Aorta (tissue), 5 donors: ENCODE data around the gene CTXN1. TPM values are rescaled to one million over a fixed set of nuclear protein-coding genes. Genes with fewer than 3 reads are reported as not detected.
A peak's percentile ranks its signal among the peaks of the same experiment; 100 is the strongest.

Source experiments
- ATAC-seq: fragments of 200-7000 bp; cut with Tn5 transposase; one replicate; pipeline ENCODE4 v1.9.1; 2022; ENCODE audit warnings: moderate library complexity; ENCODE audit not compliant: low FRiP score
- DNase-seq, 2 donors: peaks; one replicate each; pipeline ENCODE4 v3.0.0-alpha.2; 2020
- H3K27ac ChIP-seq, 2 donors: one replicate each; pipeline ENCODE4 v1.5.1; 2013; ENCODE audit warnings: low read length in 2 of 2, mild to moderate bottlenecking in 2 of 2, moderate library complexity in 2 of 2, control low read depth in 1 of 2, inconsistent platforms in 1 of 2, low read depth in 1 of 2
- H3K27me3 ChIP-seq, 2 donors: one replicate each; pipeline ENCODE4 v1.6.1; 2013; ENCODE audit warnings: control low read depth in 1 of 2, low read length in 1 of 2, mild to moderate bottlenecking in 1 of 2, moderate library complexity in 1 of 2; ENCODE audit not compliant: insufficient read depth in 2 of 2, control insufficient read depth in 1 of 2
- H3K36me3 ChIP-seq, 2 donors: one replicate each; pipeline ENCODE4 v1.6.1; 2013; ENCODE audit warnings: control low read depth in 1 of 2, low read length in 1 of 2, mild to moderate bottlenecking in 1 of 2; ENCODE audit not compliant: insufficient read depth in 2 of 2, control insufficient read depth in 1 of 2
- H3K4me1 ChIP-seq, 2 donors: one replicate each; pipeline ENCODE4 v1.6.1; 2013; ENCODE audit warnings: low read length in 2 of 2, control low read depth in 1 of 2, mild to moderate bottlenecking in 1 of 2, moderate library complexity in 1 of 2; ENCODE audit not compliant: insufficient read depth in 2 of 2, control insufficient read depth in 1 of 2
- H3K4me3 ChIP-seq, 2 donors: one replicate each; pipeline ENCODE4 v1.5.1; 2013; ENCODE audit warnings: low read length in 2 of 2, control low read depth in 1 of 2, mild to moderate bottlenecking in 1 of 2
- H3K9me3 ChIP-seq: one replicate; pipeline ENCODE4 v1.6.1; 2013; ENCODE audit warnings: mild to moderate bottlenecking, low read length; ENCODE audit not compliant: control insufficient read depth
- WGBS, 2 donors: extraction: QIAGEN DNeasy Blood & Tissue Kit; methylation state at CpG; one replicate each; pipeline ENCODE4 v1.1.7; 2013; 5-methylcytosine and 5-hydroxymethylcytosine counted together
- intact Hi-C, 2 donors: fragments of 100-400 bp; cut with DNase I; formaldehyde crosslinking; loops; one replicate each; pipeline versions ENCODE4 v1.14.2 to v1.15.0; 2022
- polyA plus RNA-seq, 2 donors: library from polyadenylated mRNA; stranded (reverse); fragments of 200-250 nt; gene quantifications; one replicate each; pipeline ENCODE4 v1.2.3, GENCODE V29; 2013
- total RNA-seq, 2 donors: library from RNA; stranded (reverse); fragmentation: NEBNext Ultra II Directional; extraction: Animal tissue kit (Norgen Biotek cat#: 25700); gene quantifications; one replicate each; pipeline ENCODE4 v1.2.1, GENCODE V29; 2021
- donor health status: healthy with polysubstance abuse.
- donor health status: Bipolar disorder and iron deficiency.
- donor health status: DM: no; HTN: no; CAD: no.
- donor health status: DM: no; HTN: no; CAD: no.
- donor health status: DM: yes; HTN: yes; CAD: no.

CTXN1 gene
- total and polyA plus RNA-seq, 4 donors: 0.51 to 2.5 (median 1.9) TPM; not detected in 1

DNA sequence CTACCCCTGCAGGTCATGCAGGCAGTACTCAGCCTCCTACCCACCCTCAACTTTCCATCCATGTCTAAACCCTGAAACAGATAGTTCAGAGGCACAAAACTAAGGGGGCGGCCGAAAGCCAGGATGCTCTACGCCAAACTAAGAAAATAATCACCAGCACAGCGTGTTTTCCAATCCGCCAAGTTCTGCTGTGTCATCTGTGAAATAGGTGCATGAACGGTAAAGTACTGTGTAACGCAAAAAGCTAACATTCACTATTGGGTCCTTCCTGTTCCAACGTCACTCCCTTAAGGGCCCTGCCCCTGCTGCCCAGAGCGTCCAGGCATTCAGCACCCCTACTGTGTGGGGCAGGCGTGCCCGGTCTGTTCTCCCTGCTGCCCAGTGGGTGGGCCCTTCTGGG lies 29.8 kb upstream of the CTXN1 start:
- no peaks in the 10 kb centered on the region for H3K9me3 ChIP-seq
- H3K4me3 ChIP-seq: no peak overlapping the region
- H3K4me1 ChIP-seq: no peaks in the 10 kb centered on the region
- DNase-seq (no peak), ATAC-seq (no peak)
- H3K27me3 ChIP-seq: no peaks in the 10 kb centered on the region
- intact Hi-C loops: no loop called here
- no peak overlapping the region for H3K27ac ChIP-seq
- WGBS, 2 donors: 86% methylated on average over 11 of the region's 11 CpGs
- H3K36me3 ChIP-seq: no peaks in the 10 kb centered on the region

DNA sequence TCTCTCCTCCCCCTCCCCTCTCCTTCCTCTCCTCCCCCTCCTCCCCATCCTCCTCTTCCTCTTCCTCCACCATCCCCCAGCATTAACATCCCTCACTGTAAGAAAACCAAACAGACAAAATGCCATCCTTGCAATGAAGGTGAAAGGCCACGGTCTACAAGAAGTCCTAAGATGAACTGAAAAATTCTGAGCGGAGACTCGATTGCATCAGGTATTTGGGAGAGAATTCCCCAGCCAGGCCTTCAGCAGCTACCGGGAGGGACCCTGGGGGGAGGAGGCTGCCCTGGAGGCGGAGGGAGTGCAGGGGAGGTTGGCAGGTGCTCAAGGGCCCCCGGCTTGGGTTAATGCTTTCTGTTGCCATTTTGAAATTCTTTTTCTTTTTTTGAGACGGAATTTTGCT lies 27.6 kb upstream of the CTXN1 start:
- intact Hi-C loops: no loop called here
- no peak overlapping the region for H3K27ac ChIP-seq

DNA sequence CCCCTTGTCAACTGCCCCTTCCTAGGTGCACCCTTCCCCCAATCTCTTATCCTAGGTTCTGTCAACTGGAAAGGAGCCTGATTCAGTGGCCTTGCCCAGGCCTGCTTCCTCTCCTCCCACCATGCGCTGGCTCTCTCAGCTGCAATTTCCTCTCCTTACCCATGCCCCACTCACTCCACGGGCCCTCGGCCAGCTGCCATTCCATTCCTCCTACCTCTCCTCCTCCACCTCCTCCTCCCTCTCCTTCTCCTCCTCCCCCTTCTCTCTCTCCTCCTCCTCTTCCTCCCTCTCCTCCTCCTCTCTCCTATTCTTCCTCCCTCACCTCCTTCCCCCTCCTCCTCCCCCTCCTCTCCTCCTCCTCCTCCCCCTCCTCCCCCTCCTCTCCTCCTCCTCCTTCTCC lies 27.1 kb upstream of the CTXN1 start:
- Histone ChIP-seq H3K4me3 (no peak overlapping the region), H3K36me3 (no peaks in the 10 kb centered on the region), H3K27me3 (no peaks in the 10 kb centered on the region), H3K4me1 (no peaks in the 10 kb centered on the region), H3K27ac (no peak overlapping the region), H3K9me3 (no peaks in the 10 kb centered on the region)
- 21 to 24% methylated on average over 3 of the region's 3 CpGs for WGBS, 2 donors
- intact Hi-C loops: no loop called here
- DNase-seq: no peak
- no peak for ATAC-seq

More for the DNA sequence above, 27.6 kb upstream of the CTXN1 start:
- H3K36me3 ChIP-seq: no peaks in the 10 kb centered on the region
- no peaks in the 10 kb centered on the region for H3K4me1 ChIP-seq
- DNase-seq (no peak), ATAC-seq (no peak)
- no peaks in the 10 kb centered on the region for H3K27me3 ChIP-seq
- no peak overlapping the region for H3K4me3 ChIP-seq
- WGBS, 2 donors: 61 to 77% methylated on average over 7 of the region's 7 CpGs
- H3K9me3 ChIP-seq: no peaks in the 10 kb centered on the region

- 97% methylated on average over 4 of the region's 4 CpGs for WGBS, 2 donors
- ATAC-seq (no peak), DNase-seq (no peak)
- H3K4me3 ChIP-seq: no peak overlapping the region
- intact Hi-C loops: loop anchor here in 1 of 2 donors (5.0 to 10.0 kb wide), 2 partner anchors 54 to 307 kb away; no protein-coding TSS in a partner anchor
- no peaks in the 10 kb centered on the region for H3K27me3 ChIP-seq
- no peaks in the 10 kb centered on the region for H3K4me1 ChIP-seq
- H3K27ac ChIP-seq: no peak overlapping the region
- no peaks in the 10 kb centered on the region for H3K36me3 ChIP-seq
- H3K9me3 ChIP-seq: no peaks in the 10 kb centered on the region
These were observed 22.0 kb upstream of the CTXN1 start for GRCh38 chr19:7947939-7948338.

DNA sequence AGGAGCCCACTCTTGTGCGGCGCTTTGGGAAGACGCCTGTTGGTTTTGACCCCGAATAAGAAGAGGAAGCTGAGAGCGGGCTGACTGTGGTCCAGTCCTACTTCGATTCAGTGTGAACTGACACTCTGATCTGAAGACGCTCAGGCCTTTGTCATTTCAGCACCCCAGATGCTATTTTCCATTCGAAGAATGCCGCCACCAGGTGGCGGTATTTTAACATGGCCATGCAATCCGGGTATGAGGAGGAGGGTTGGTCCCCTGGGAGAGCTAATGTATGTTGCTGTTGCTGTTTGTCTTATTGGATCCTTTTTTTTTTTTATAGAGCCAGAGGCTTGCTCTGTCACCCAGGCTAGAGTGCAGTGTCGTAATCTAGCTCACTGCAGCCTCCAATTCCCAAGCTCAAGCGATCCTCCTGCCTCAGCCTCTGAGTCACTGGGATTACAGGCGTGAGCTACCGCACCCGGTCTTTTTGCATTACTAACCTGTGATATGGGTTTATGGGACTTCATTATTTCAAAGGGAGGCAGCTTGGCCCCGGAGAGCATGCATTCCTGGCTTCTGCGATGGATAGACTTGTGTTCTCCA lies 18.3 kb upstream of the CTXN1 start:
- peak; percentile 91 to 93 for DNase-seq

GRCh38 chr19:7943444-7944176 lies 17.7 kb upstream of the CTXN1 start, which contains the start of gene TIMM44:
TIMM44 (minus strand) TSS chr19:7943666; CDS start chr19:7943651, 15 bp downstream.
- Histone ChIP-seq H3K27ac (peak within 1 kb of the TSS; percentile 38 to 89), H3K4me3 (peak within 1 kb of the TSS; percentile 74 to 77), H3K27me3 (no peaks in the 10 kb centered on the region), H3K9me3 (no peaks in the 10 kb centered on the region), H3K4me1 (no peaks in the 10 kb centered on the region), H3K36me3 (peaks cover 0 to 1% of the 10 kb centered on the region in 2 donors)
- peak; percentile 100 for ATAC-seq
- WGBS, 2 donors: 0% methylated on average over 55 to 56 of the region's 56 CpGs
- peak; percentile 100 for DNase-seq
- intact Hi-C loops: loop anchor here (1.0 to 10.0 kb wide), 4 partner anchors 64 to 449 kb away; partner anchors contain the start of genes ELAVL1 (in 1 of the 2) and RAB11B (in 1 of the 2)

More for the DNA sequence above, 18.3 kb upstream of the CTXN1 start:
- Histone ChIP-seq H3K4me3 (peak overlapping the region; percentile 30 to 77), H3K9me3 (no peaks in the 10 kb centered on the region), H3K27me3 (no peaks in the 10 kb centered on the region), H3K4me1 (no peaks in the 10 kb centered on the region), H3K36me3 (peaks cover 0 to 1% of the 10 kb centered on the region in 2 donors), H3K27ac (peak overlapping the region in 1 of 2 donors; percentile 89)
- 28% methylated on average over 18 of the region's 18 CpGs for WGBS, 2 donors
- ATAC-seq: peak; percentile 84
- intact Hi-C loops: loop anchor here (1.0 to 10.0 kb wide), 4 partner anchors 63 to 448 kb away; partner anchors contain the start of genes ELAVL1 (in 1 of the 2) and RAB11B (in 1 of the 2)

- peak overlapping the region; percentile 64 to 74 for H3K4me3 ChIP-seq
- intact Hi-C loops: loop anchor here (5.0 to 10.0 kb wide), 3 partner anchors 64 to 449 kb away; partner anchors contain the start of genes ELAVL1 (in 1 of the 2) and RAB11B (in 1 of the 2)
- H3K4me1 ChIP-seq: no peaks in the 10 kb centered on the region
- no peaks in the 10 kb centered on the region for H3K9me3 ChIP-seq
- H3K36me3 ChIP-seq: peaks cover 0 to 1% of the 10 kb centered on the region in 2 donors
- H3K27ac ChIP-seq: peak overlapping the region; percentile 38 to 77
- no peak for DNase-seq
- peak; percentile 40 for ATAC-seq
- H3K27me3 ChIP-seq: no peaks in the 10 kb centered on the region
- 4% methylated on average over 33 of the region's 33 CpGs for WGBS, 2 donors
These were observed 17.1 kb upstream of the CTXN1 start for GRCh38 chr19:7942981-7943443.

DNA sequence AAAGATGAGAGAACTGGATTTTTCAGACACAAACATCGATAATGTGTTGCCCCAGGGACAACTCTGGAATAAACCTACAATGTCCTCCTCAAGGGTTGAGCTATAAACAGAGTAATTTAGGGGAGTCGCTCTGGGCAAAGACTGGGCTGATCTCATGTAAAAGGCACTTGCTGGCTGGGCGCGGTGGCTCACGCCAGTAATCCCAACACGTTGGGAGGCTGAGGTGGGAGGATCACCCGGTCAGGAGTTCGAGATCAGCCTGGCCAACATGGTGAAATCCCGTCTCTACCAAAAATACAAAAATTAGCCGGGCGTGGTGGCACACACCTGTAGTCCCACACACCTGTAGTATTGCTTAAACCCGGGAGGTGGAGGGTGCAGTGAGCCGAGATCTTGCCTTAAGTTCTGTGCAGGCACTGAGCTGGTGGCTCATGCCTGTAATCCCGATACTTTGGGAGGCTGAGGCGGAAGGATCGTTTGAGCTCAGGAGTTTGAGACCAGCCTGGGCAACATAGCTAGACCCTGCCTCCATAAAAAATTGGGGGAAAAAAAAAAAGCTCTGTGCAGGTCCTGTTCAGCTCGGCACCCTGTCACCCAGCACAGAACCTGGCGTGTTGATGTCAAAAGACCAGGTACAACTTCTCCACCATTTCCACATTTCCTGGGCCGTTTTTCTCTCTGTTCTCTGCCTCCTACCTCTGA lies 16.1 kb upstream of the CTXN1 start:
- H3K4me1 ChIP-seq: no peaks in the 10 kb centered on the region
- intact Hi-C loops: loop anchor here (5.0 to 10.0 kb wide), 3 partner anchors 65 to 450 kb away; partner anchors contain the start of genes ELAVL1 (in 1 of the 2) and RAB11B (in 1 of the 2)
- H3K27ac ChIP-seq: no peak overlapping the region
- ATAC-seq (no peak), DNase-seq (no peak)
- 87 to 88% methylated on average over 19 of the region's 19 CpGs for WGBS, 2 donors
- H3K27me3 ChIP-seq: no peaks in the 10 kb centered on the region
- peaks cover 0 to 6% of the 10 kb centered on the region in 2 donors for H3K36me3 ChIP-seq
- H3K4me3 ChIP-seq: no peak overlapping the region
- no peaks in the 10 kb centered on the region for H3K9me3 ChIP-seq
